GM19452 (cell line): ENCODE data around the gene CCDC61.

Experiments used
- ATAC-seq: cut with Tn5 transposase; IDR thresholded peaks from one replicate; pipeline ENCODE4 v1.9.1; 2021; ENCODE audit not compliant: unreplicated experiment

The CCDC61 gene

DNA sequence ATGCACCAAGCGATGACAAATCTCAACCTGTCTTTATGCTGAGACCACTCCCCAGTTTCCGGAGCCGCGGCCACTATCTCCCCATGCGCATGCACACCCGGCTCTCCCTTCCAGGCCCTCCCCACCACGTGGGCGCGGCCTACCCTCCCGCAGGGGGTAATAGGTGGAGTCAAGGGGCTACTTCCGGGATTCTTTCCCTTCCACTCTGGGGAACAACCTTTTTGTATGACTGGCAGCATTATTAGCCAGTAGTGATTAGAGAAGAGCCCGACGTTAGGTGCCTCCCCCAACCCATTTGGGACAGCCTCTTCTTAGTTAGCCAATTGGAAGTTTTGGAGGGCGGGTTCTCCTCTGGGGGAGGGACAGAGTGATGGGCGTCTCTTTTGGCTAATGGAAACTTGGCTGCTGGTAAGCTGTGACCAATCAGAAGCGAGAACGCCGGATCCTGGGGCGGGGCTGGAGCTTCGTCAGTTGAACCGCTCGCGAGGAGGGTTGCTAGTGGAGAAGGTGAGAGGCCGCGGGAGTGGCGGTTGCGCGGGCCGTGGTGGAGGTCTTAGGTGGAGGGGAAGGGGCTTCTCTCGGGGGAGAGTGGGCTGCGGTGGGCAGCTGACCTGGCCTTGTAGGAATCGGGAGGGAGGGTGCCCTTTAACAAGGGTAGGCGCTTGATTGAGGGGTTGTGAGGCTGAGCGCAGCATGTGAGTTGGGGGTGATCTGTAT is at the start of gene CCDC61:
CCDC61 (plus strand) TSS at position 470 of the 717 bp plus-strand sequence. CDS start 7,552 bp downstream, outside the sequence.
- ATAC-seq: peak; percentile 94

- ATAC-seq: no peak
Measured at GRCh38 chr19:45947926-45948325, 47.3 kb upstream of the CCDC61 start.

- no peak for ATAC-seq
Measured at GRCh38 chr19:45952341-45952685, 43.0 kb upstream of the CCDC61 start.

- ATAC-seq: no peak
Measured at GRCh38 chr19:45952686-45953505, 42.4 kb upstream of the CCDC61 start.

- no peak for ATAC-seq
Measured at GRCh38 chr19:45953676-45954075, 41.6 kb upstream of the CCDC61 start.

DNA sequence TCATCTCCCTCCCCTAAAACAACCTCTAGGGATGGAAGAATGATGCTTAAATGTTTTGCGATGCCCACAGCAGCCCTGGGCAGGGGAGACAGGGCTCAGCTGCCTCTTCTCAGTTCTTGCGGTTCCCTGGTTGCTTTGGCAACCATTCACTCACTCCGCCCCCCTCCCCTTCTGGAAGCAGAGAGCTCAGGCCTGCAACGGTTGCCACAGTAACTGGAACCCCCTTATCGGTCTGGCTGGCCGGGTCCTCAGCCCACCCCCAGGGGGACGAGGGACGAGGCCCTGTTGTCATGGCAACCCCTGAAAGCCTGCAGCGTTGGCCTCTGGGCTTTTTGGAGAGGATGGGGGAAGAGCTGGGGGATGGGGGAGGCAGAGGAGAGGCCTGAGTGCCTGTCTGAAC is 41.1 kb upstream of the CCDC61 start:
- ATAC-seq: no peak

DNA sequence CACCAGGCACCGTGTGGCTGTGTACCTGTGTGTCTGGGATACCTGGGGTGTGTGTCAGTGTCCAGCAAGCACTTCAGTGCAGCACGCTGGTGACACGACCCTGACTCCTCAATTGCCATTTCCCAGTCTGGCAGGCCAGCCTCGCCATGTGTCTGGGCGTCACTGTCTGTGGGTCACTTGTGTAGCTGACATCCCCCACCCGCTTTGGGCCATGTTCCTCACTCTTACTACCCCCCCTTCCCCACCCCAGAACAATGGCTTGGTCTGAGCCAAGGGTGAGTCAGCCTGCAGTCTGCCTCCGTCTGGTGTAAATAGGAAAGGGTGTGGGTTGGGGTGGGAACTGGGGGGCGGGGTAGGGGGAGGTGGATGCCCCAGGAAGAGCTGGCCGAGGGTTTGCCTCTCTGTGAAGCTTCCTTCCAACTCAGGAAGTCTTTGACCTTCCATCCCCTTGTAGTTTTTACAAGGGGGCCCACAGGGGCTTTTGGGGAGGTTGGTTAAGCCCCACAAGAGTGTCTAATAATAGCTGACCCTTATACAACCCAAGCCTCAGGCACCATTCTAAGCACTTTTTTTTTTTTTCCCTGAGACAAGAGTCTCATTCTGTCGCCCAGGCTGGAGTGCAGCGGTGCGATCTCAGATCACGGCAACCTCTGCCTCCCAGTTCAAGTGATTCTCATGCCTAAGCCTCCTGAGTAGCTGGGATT is 39.2 kb upstream of the CCDC61 start:
- ATAC-seq: no peak

DNA sequence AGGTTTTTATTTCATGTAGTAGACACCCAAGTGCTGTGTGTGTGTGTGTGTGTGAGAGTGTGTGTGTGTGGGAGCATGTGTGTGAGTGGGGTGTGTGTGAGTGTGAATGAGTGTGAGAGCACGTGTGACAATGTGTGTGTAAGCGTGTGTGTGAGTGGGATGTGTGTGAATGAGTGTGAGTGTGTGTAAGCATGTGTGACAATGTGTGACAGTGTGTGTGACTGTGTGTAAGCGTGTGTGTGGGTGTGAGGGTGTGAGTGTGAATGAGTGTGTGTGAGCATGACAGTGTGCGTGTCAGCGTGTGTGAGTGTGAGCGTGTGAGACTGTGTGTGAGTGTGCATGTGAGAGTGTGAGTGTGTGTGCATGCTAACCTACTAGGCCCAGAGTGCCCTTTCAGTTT is 36.9 kb upstream of the CCDC61 start:
- ATAC-seq: no peak

DNA sequence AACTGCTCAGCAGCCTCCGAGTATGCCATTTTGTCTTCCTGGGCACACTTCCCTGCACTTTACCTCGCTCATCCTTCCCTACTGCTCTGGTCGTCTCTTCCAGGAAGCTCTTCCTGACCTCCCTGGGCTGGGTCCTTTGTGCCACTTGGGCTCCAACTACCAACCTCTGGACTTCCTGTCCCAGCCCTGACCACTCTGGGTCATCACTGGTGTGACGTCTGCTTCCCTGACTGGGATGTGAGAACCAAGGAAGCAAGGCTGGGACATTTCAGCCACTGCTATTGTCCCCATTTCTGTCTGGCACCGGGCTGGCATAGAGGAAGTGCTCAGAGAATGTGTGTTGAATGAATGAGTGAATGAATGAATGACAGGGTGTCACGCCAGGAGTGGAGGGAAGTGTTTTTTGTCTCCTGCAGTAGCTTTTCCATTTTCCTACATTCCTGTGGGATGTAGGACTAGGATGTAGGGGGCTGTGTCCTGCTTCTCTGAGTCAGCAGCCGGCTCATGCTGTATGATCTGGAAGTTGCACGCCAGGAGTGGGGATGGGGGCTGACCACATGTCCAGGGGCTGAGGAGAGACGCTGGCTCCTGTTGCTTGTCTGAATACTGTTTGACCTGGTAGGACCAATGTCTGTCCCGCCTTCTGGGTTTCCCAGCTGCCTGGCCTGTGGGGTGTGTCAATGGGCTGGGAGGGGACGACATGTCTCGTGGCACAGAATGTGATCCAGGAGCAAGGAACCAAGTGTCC is 36.3 kb upstream of the CCDC61 start:
- ATAC-seq: no peak

DNA sequence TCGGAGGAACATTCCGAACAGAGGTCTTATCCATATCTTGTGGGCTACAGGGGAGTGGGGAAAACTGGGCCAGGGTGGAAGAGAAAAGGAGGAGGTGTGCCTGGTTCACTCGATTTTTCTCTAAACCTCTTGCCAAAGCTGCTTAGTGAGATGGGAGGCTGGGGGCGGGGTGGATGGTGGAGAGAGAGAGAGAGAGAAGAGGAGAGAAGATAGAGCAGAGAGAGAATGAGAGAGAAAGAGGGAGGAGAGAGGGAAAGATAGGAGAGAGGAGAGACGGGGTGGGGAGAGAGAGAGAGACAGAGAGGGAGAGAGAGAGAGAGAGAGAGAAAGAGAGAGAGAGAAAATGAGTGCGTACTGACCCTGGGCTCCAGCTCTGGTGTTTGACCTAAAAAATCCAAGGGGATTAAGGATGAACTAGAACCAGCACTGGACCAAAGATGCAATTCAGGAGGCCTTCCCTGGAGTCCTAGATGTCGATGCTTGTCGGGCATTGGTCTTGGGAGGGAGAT is 35.7 kb upstream of the CCDC61 start:
- ATAC-seq: no peak

GRCh38 chr19:45960595-45961235 is 34.6 kb upstream of the CCDC61 start:
- no peak for ATAC-seq

GRCh38 chr19:45962021-45962420 is 33.2 kb upstream of the CCDC61 start:
- ATAC-seq: no peak

DNA sequence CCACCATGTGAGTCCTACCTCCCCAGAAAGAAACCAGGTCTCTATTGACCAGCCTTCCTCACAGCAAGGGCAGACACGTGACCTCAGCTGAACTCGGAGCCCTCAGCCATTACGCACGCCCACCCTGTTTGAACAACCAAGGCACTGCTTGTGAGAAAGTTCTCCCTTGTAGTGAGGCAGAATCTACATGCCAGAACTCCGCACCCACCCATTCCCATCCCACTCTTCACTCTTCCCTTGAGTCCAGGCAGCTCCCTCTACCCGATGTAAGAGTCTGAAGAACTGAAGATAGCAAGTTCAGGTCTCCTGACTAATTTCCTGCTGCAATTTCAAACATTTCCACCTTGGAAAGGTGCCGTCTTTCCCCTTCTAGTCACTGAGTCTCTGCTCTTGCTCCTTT is 28.0 kb upstream of the CCDC61 start:
- ATAC-seq: no peak

DNA sequence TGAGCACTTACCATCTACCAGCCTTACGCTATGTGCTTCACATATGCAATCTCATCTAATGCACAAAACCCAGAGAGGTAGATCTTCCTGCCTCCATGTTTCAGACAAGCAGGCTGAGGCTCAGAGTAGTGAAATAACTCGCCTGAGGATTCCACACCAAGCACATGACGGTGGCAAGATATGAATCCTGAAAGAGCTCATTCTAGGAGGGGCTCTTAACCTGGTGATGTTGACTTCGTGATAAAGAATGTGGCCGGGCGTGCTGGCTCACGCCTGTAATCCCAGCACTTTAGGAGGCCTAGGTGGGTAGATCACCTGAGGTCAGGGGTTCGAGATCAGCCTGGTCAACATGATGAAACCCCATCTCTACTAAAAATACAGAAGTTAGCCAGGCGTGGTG is 26.6 kb upstream of the CCDC61 start:
- ATAC-seq: no peak

GRCh38 chr19:45969676-45970075 is 25.6 kb upstream of the CCDC61 start:
- ATAC-seq: no peak

DNA sequence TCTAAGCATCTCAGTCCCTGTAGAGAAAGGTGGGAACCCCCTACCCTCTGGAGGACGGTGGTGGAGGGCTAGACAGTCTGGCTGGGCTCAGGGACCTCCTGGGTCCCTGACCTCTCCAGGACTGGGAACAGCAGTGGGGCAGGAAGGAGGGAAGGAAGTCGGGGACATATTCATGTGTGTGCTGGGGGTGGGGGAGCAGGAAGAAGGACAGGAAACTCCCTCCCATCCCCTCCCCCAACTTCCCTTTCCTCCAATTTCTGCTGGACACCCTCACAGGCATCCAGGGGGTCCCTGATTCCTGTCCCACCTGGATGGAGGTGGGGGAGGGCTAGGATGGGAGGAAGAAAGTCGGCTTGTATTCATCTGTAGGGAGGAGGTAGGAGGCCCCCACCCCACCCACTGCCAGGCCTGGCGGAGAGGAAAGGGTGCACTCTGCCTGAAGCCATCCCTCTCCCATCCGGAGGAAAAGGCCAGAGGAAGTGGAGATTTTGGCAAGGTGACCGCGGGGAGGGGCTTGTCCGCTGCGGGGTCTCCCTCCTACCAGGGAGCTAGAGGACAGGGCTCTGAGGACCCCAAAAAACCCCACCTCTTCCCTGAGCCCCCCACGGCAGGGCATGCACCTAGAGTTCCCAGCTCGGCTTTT is 23.9 kb upstream of the CCDC61 start:
- ATAC-seq: no peak

- ATAC-seq: no peak
Measured at GRCh38 chr19:45972081-45972946, 23.0 kb upstream of the CCDC61 start.

- no peak for ATAC-seq
Measured at GRCh38 chr19:45972947-45973540, 22.2 kb upstream of the CCDC61 start.
